HEK293T (cell line): ENCODE data around the gene RAD51B.

Experiments
- FOXM1 ChIP-seq: fragments of 450-650 bp; IDR thresholded peaks from 2 replicates; pipeline ENCODE4 v1.6.1; 2017; ENCODE audit warnings: mild to moderate bottlenecking, borderline replicate concordance
- SP1 ChIP-seq: fragments of 450-650 bp; IDR thresholded peaks from 2 replicates; pipeline ENCODE4 v1.6.1; 2017
- TARDBP ChIP-seq: fragments of 450-650 bp; IDR thresholded peaks from 2 replicates; pipeline ENCODE4 v1.6.1; 2016
- ZNF384 ChIP-seq: fragments of 450-650 bp; IDR thresholded peaks from 2 replicates; pipeline ENCODE4 v1.6.1; 2016

DNA sequence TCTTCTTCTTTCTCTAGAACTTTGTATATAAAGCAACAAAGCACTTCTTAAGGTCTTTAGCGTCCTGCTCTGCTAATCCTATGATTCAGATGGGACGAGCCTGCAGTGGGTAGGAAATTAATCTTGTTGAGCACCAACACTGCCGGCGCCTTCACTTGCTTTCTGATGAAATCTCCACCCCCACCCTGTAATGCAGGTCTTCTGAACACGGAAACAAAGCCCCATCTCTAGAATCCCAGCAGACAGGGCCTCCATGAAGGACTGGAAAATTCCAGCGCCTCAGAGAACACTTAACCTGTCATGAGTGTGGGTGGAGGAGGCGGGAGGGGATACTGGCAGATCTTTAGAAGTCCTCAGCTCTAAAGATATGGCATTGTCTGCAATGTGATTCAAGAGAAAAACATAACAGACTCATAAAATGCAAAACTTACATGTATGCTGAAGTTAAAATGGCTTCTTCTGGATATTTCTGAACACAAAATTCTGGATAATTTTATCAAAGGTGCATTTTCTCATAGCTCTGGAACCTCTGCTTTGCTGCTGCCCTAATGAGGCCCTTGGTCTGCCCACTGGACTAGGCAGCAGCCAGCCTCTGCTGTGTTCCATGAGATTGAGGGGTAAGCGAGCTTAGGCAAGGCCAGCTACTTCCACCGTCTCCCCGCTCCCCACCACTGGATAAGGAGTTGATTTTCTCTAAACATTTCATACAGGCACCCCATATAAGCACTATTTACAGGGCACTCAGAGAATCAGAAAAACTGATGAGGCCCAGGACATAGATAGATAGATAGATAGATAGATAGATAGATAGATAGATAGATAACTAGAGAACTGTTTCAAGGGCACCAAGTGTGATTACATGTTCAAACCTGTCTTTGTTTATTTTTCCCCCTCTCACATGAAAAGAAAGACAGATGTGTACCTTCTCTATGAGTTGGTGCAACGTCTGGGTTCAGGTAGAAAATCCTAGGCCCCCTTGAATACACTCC lies 930.2 kb downstream of the RAD51B start:
- no peak for TF ChIP-seq TARDBP
- TF ChIP-seq FOXM1 = no peak
- no peak for TF ChIP-seq SP1
- no peak for TF ChIP-seq ZNF384
